DMS53 (cell line): ENCODE measurements around the gene SPATA45.

Source experiments
- DNase-seq: peaks from one replicate; lab custom pipeline; 2025; lab: John Stamatoyannopoulos, UW

The SPATA45 gene

DNA sequence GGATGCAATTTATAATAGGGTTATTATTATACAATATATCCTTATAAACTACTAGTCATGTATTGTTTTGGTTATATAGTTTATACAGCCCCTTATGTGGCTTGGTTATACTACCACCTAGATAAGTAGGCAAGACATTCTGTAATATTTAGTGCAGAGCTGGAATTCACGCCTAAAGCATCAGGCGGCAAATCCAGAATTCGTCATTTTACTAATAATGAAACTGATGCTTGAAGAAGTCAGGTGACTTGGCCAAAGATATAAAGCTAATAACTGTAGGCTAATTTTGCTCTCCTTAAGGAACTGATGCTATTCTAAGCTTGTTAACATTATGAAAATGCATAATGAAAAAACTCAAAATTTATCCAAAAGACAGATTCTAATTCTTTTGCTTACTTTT lies 66.7 kb downstream of the SPATA45 start:
- DNase-seq, result no peak
